GM10266 (cell line): ENCODE measurements around the gene CFAP161.

Source experiments
- DNase-seq: peaks from one replicate; pipeline ENCODE4 v3.0.0; 2012; ENCODE audit errors: extremely low spot score
- TF ChIP-seq, protein P1 (sequence below): IDR thresholded peaks from 2 replicates; pipeline ENCODE4 v1.5.1; 2012; ENCODE audit warnings: mild to moderate bottlenecking, low read depth; ENCODE audit not compliant: control insufficient read depth, insufficient read depth; ENCODE audit errors: missing control alignments

The CFAP161 gene, protein sequence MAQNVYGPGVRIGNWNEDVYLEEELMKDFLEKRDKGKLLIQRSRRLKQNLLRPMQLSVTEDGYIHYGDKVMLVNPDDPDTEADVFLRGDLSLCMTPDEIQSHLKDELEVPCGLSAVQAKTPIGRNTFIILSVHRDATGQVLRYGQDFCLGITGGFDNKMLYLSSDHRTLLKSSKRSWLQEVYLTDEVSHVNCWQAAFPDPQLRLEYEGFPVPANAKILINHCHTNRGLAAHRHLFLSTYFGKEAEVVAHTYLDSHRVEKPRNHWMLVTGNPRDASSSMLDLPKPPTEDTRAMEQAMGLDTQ

DNA sequence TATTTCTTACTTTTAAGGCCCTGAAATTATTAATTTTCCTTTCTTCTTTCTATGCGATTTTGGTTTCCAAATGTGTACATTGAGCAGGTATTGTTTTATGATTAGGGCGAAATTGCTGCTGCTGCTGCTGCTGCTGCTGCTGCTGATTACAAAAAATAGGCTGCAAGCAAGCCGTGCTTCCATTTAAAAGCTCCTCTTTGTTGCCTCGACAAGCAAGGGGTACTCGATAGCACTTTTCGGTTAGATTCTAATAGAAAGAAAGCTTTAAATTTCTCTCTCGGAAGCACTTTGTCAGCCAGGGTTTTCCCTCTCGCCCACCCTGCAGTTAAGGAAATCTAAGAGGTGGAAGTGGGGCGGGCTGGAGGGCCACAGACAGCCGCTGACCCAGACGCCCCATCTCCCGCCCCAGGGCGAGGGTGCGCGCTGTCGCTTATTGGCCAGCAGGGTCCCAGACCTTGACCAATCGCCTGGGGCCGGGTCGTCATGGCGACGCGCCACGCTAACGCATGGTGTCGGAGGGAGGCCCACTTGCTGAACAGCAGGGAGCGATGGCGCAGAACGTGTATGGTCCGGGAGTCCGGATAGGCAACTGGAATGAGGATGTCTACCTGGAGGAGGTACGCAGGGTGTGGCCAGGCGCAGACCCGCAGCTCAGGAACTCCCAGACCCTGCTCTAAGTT lies at the start of gene CFAP161:
TSS of gene CFAP161 (plus strand) at position 489 of the 680 bp plus-strand sequence. CDS start at position 549, 60 bp downstream.
- peak; percentile 40 for DNase-seq

DNA sequence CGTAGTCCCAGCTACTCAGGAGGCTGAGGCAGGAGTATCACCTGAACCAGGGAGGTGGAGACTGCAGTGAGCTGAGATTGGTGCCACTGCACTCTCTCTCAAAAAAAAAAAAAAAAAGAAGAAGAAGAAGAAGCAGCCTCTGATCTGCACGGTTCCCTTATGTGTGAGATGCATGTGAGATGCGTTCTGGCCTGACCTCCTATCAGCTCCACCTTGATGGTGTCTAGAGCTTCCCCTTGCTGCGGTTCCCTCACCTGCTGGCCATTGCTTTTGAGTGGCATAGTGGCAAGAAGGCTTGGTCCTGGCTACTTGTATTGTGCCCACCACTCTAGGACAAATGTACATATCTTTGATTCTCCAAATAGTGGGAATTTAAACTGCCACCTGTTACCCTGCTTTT lies 49.4 kb upstream of the CFAP161 start:
- DNase-seq, result no peak
- TF ChIP-seq, protein P1, sequence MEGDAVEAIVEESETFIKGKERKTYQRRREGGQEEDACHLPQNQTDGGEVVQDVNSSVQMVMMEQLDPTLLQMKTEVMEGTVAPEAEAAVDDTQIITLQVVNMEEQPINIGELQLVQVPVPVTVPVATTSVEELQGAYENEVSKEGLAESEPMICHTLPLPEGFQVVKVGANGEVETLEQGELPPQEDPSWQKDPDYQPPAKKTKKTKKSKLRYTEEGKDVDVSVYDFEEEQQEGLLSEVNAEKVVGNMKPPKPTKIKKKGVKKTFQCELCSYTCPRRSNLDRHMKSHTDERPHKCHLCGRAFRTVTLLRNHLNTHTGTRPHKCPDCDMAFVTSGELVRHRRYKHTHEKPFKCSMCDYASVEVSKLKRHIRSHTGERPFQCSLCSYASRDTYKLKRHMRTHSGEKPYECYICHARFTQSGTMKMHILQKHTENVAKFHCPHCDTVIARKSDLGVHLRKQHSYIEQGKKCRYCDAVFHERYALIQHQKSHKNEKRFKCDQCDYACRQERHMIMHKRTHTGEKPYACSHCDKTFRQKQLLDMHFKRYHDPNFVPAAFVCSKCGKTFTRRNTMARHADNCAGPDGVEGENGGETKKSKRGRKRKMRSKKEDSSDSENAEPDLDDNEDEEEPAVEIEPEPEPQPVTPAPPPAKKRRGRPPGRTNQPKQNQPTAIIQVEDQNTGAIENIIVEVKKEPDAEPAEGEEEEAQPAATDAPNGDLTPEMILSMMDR, result no peak

More for the DNA sequence above, at the start of gene CFAP161:
- TF ChIP-seq, protein P1, result no peak

DNA sequence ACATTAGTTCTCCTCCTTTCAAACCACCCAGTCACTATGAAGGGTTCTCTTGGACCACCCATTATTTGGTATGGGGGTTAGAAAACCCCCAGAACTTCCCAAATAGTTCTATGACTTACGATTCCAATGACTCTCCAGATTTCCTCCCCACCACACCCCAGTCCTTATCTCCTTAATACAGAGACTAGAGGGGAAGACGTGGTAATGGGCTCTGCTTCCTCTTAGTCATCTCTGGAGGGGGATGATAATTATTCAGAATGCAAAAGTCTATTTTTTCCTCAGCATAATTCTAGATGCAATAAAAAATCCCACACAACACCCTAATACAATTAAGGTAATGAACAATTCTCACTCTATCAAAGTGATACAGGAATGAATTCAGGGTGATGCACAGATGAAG lies 48.9 kb upstream of the CFAP161 start:
- DNase-seq, result no peak
- TF ChIP-seq, protein P1, result no peak

DNA sequence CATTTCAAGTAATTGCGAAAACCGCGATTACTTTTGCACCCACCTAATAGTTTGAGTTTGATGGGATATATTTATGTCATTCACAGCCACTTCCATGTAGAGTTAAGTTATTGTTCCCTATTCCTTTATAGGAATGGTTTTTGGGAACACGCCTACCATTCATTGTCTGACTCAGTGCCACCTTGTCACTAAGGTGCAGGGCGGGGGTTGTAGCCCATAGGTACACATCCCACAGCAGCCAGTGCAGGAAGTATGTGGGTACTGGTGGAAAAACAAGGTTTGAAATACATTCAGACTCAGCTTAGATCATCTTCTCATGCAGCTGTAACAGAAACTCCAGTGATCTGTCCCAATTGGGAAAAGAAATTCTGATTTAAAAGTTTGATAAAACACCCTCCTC lies 48.2 kb upstream of the CFAP161 start:
- TF ChIP-seq, protein P1, result no peak
- DNase-seq, result no peak

DNA sequence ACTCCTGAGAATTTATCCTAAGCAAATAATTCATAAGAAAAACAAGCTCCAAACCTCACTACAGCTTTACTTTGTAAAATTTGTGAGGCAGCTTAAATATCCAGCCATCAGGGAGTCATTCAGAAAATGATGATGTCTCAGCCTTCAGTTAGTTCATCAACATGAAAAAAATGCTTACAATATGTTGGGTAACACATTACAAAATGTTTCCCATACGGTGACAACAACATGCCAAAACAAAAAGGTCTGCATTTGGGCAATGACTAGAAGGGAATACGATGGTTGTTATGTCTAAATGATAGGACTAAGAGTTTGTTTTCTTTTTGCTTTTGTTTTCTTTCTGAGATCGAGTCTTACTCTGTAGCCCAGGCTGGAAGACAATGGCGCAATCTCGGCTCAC lies 47.0 kb upstream of the CFAP161 start:
- TF ChIP-seq, protein P1, result no peak
- no peak for DNase-seq

DNA sequence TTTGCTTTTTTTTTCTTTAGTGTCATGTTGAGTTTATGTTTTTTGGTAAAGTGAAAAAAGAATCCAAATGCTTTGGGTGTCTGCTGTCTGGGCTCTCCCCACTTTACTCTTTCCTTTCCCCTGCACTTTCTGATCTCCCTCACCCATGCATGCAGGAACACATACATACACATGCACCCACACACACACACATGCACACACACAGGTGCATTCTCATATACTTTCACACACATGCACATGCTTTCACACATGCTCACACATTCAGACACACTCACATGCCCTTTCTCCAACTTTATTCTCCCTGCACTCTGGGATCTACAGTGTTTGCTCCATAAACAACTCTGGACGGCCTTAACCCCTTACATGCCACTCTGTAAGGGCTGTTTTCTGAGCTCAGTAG lies 46.4 kb upstream of the CFAP161 start:
- no peak for DNase-seq
- TF ChIP-seq, protein P1, result no peak

DNA sequence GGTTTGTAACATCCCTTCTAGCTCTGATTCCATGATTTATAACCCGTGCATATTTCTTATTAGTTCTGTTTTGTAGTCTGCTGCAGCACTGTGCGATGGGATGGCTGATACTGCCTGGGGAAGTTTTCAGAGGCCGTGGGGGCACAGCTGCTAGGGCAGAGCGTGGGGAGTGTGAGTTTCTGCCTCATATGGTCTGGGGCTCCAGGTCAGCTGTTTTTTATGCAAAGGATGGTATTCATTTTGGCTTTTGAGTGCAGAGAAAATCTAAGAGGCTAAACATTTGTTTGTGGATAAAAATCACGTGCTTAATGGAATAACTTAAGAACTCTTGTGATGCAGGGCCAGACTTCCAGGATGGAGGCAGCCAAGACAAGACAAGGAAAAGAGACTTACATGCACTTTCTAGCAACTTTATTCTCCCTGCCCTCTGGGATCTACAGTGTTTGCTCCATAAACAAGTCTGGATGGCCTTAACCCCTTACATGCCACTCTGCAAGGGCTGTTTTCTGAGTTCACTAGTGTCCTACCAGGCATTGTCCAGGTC lies 45.5 kb upstream of the CFAP161 start:
- no peak for DNase-seq
- TF ChIP-seq, protein P1, result no peak
